ENCODE results near the gene CLP1.

GRCh38 chr11:57610170-57610569 lies 47.4 kb upstream of the CLP1 start:
- TF ChIP-seq, protein P1, sequence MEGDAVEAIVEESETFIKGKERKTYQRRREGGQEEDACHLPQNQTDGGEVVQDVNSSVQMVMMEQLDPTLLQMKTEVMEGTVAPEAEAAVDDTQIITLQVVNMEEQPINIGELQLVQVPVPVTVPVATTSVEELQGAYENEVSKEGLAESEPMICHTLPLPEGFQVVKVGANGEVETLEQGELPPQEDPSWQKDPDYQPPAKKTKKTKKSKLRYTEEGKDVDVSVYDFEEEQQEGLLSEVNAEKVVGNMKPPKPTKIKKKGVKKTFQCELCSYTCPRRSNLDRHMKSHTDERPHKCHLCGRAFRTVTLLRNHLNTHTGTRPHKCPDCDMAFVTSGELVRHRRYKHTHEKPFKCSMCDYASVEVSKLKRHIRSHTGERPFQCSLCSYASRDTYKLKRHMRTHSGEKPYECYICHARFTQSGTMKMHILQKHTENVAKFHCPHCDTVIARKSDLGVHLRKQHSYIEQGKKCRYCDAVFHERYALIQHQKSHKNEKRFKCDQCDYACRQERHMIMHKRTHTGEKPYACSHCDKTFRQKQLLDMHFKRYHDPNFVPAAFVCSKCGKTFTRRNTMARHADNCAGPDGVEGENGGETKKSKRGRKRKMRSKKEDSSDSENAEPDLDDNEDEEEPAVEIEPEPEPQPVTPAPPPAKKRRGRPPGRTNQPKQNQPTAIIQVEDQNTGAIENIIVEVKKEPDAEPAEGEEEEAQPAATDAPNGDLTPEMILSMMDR (optimal IDR thresholded peaks at IDR 0.05 in 1 of 3, IDR thresholded peaks at IDR 0.05 in 1 of 3, conservative IDR thresholded peaks at IDR 0.05 in 1 of 3; ENCODE audit: extremely low read depth in 1 of 3, insufficient read depth in 2 of 3, low read length in 3 of 3) = no peak
- TF ChIP-seq EZH2 (IDR thresholded peaks at IDR 0.05; ENCODE audit: low read length) = no peak
